B cell (primary cell): Measurements from ENCODE around the gene TACC3. TPM values are rescaled to one million over a fixed set of nuclear protein-coding genes. Genes with fewer than 3 reads are reported as not detected.

Source experiments
- ATAC-seq: fragments of 200-7000 bp; cut with Tn5 transposase; one replicate; pipeline ENCODE4 v1.10.0; 2021; ENCODE audit warnings: low read depth, mild to moderate bottlenecking, moderate number of reproducible peaks, moderate library complexity
- CTCF ChIA-PET: fragments of 350-600 bp; sonication (Branson Sonifier 250); formaldehyde crosslinking; loops from one replicate; lab custom pipeline; 2021; ENCODE audit warnings: antibody characterized with exemption, inconsistent platforms; lab: Charles Lee
- POLR2A ChIA-PET: fragments of 350-600 bp; sonication (Branson Sonifier 250); formaldehyde crosslinking; loops from one replicate; lab custom pipeline; 2021; ENCODE audit warnings: antibody characterized with exemption; lab: Charles Lee
- DNase-seq: peaks from one replicate; pipeline ENCODE4 v3.0.0; 2013
- H2AFZ ChIP-seq: 2 replicates; pipeline ENCODE4 v1.6.1; 2012; ENCODE audit warnings: mild to moderate bottlenecking, low read depth, low read length; ENCODE audit not compliant: insufficient read depth, poor library complexity, severe bottlenecking
- H3K27ac ChIP-seq, 2 donors: 1 replicate in 1 of 2; 2 replicates in 1 of 2; pipeline ENCODE4 v1.5.1; 2012 to 2013; ENCODE audit warnings: low read length in 2 of 2, mild to moderate bottlenecking in 2 of 2, moderate library complexity in 1 of 2
- H3K27me3 ChIP-seq, 4 experiments: fragments of 200-600 bp in 1 of 4; sonication (generic) in 1 of 4; replicated peaks in 1 of 4; 1 replicate in 2 of 4; 2 replicates in 2 of 4; pipeline versions ENCODE4 v1.6.1 to v1.7.0; 2013 to 2016; ENCODE audit warnings: low read length in 3 of 4, mild to moderate bottlenecking in 2 of 4, mixed read lengths in 1 of 4, moderate library complexity in 1 of 4; ENCODE audit not compliant: insufficient read depth in 4 of 4, control insufficient read depth in 3 of 4; ENCODE audit errors: control extremely low read depth in 1 of 4
- H3K36me3 ChIP-seq, 2 experiments: replicated peaks in 1 of 2; 1 replicate in 1 of 2; 2 replicates in 1 of 2; pipeline versions ENCODE4 v1.6.1 to v1.7.1; 2013; ENCODE audit warnings: low read length in 1 of 2; ENCODE audit not compliant: insufficient read depth in 2 of 2, control insufficient read depth in 1 of 2; ENCODE audit errors: control extremely low read depth in 1 of 2, extremely low read depth in 1 of 2
- H3K4me1 ChIP-seq, 2 donors: fragments of 200-600 bp in 1 of 2; sonication (generic) in 1 of 2; 1 replicate in 1 of 2; 2 replicates in 1 of 2; pipeline versions ENCODE4 v1.5.1 to v1.6.1; 2013 to 2017; ENCODE audit warnings: low read length in 2 of 2; ENCODE audit not compliant: control insufficient read depth in 2 of 2, insufficient read depth in 2 of 2
- H3K4me2 ChIP-seq: replicated peaks from 2 replicates; pipeline ENCODE3; 2012; ENCODE audit warnings: mild to moderate bottlenecking, low read depth, low read length; ENCODE audit not compliant: poor library complexity, severe bottlenecking
- H3K4me3 ChIP-seq, 5 experiments: fragments of 200-600 bp in 1 of 5; sonication (generic) in 1 of 5; 1 replicate in 3 of 5; 2 replicates in 2 of 5; pipeline versions ENCODE4 v1.5.1 to v1.7.0; 2011 to 2016; ENCODE audit warnings: low read length in 4 of 5, mild to moderate bottlenecking in 4 of 5, low read depth in 2 of 5, control low read depth in 1 of 5, moderate library complexity in 1 of 5; ENCODE audit not compliant: insufficient read depth in 1 of 5; ENCODE audit errors: control extremely low read depth in 1 of 5, extremely low read depth in 1 of 5
- H3K79me2 ChIP-seq: fragments of 200-600 bp; sonication (generic); one replicate; pipeline ENCODE4 v1.6.0; 2016; ENCODE audit warnings: low read length; ENCODE audit not compliant: control insufficient read depth, insufficient read depth
- H3K9ac ChIP-seq: fragments of 200-600 bp; sonication (generic); 2 replicates; pipeline ENCODE4 v1.6.1; 2017; ENCODE audit warnings: mild to moderate bottlenecking, low read length, moderate library complexity
- H3K9me3 ChIP-seq, 3 donors: one replicate each; pipeline versions ENCODE4 v1.6.1 to v1.7.1; 2013; ENCODE audit warnings: low read length in 2 of 3; ENCODE audit not compliant: control insufficient read depth in 2 of 3, insufficient read depth in 1 of 3; ENCODE audit errors: control extremely low read depth in 1 of 3
- H4K20me1 ChIP-seq: 2 replicates; pipeline ENCODE4 v1.6.0; 2012; ENCODE audit warnings: mild to moderate bottlenecking, low read length; ENCODE audit not compliant: insufficient read depth, control insufficient read depth, poor library complexity, severe bottlenecking
- H3K27ac Mint-ChIP-seq: one replicate; pipeline ENCODE4 v1.8.0; 2021; ENCODE audit warnings: mixed read lengths
- H3K27me3 Mint-ChIP-seq: one replicate; pipeline ENCODE4 v1.8.0; 2021; ENCODE audit warnings: mixed read lengths
- H3K4me1 Mint-ChIP-seq: one replicate; pipeline ENCODE4 v1.8.0; 2021; ENCODE audit warnings: mixed read lengths
- H3K4me3 Mint-ChIP-seq: one replicate; pipeline ENCODE4 v1.8.0; 2021; ENCODE audit warnings: mixed read lengths
- H3K9me3 Mint-ChIP-seq: one replicate; pipeline ENCODE4 v1.8.0; 2022; ENCODE audit warnings: mixed read lengths; ENCODE audit not compliant: insufficient read depth
- EZH2 ChIP-seq: IDR thresholded peaks from 2 replicates; pipeline ENCODE4 v1.6.1; 2012; ENCODE audit warnings: borderline replicate concordance, low read depth, mild to moderate bottlenecking, moderate library complexity, low read length; ENCODE audit not compliant: insufficient read depth, poor library complexity, severe bottlenecking
- WGBS: methylation state at CpG from one replicate; pipeline ENCODE4 v1.1.5; 2013; ENCODE audit warnings: missing lambda C conversion rate; ENCODE audit not compliant: insufficient coverage; 5-methylcytosine and 5-hydroxymethylcytosine counted together
- intact Hi-C: fragments of 100-400 bp; cut with micrococcal nuclease; formaldehyde crosslinking; loops from one replicate; pipeline ENCODE4 v1.10.0; 2022
- polyA plus RNA-seq: library from polyadenylated mRNA; depleted of rRNA; stranded (reverse); fragments of >200 nt; gene quantifications from 2 replicates; pipeline ENCODE4 v1.2.3, GENCODE V29; 2012
- total RNA-seq, 2 donors: library from RNA; stranded (reverse); fragments of 120-200 nt in 1 of 2; gene quantifications; 1 replicate in 1 of 2; 2 replicates in 1 of 2; pipeline versions ENCODE4 v1.2.3 to v1.2.4, GENCODE V29; 2013 to 2022
- TF ChIP-seq, protein P1 (sequence below): fragments of 200-600 bp; IDR thresholded peaks from one replicate; pipeline ENCODE4 v1.8.0; 2022; ENCODE audit warnings: antibody characterized with exemption, mild to moderate bottlenecking

Gene TACC3
- total and polyA plus RNA-seq, 2 donors (not counting 1 experiment from before 2014, with no cell fraction given): 29.5 to 47.9 TPM

DNA sequence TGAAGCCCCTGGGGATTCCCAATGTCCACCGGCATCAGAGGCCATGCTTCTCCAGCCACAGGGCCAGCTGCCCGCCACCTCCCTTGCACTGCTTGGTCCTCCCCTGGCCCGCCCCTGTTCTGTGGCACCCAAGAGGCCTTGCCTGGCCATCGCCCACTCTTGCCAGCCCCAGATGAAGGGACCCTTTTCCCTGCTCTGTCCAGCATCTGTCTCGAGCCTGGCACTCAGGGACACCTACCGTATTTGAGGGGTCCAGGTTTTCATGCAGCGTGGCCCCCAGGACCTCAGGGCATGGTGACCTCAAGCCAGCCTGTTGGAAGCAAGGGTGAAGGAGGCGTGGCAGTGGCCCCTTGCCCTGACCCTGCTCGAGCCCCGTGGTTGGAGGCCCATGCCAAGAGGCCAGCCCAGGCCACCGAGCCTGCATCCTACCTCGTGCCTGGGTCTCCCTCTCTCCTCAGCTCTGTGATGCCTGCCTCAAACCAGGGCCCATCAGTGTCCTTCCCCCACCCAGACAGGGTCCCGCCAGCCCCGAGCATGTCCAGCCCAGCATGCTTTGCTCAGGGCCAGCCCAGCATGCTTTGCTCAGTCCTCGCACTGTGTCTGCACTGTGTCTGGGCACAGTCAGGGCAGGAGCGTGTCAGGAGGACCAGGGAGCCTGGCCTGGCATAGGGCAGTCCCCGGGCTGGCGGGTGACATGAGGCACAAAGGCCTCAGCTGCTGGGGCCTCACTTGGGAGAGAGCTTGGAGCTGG is 57.5 kb downstream of the TACC3 start:
- peaks cover 0 to 11% of the 10 kb centered on the region in 2 donors for H3K4me1 ChIP-seq
- Mint-ChIP-seq H3K4me1 (peaks cover 2% of the 10 kb centered on the region), H3K27me3 (peaks cover 5% of the 10 kb centered on the region), H3K27ac (no peak overlapping the region), H3K4me3 (no peak overlapping the region), H3K9me3 (no peaks in the 10 kb centered on the region)
- H3K79me2 ChIP-seq: no peaks in the 10 kb centered on the region
- intact Hi-C loops: no loop called here
- no peaks in the 10 kb centered on the region for H4K20me1 ChIP-seq
- TF ChIP-seq, protein P1, sequence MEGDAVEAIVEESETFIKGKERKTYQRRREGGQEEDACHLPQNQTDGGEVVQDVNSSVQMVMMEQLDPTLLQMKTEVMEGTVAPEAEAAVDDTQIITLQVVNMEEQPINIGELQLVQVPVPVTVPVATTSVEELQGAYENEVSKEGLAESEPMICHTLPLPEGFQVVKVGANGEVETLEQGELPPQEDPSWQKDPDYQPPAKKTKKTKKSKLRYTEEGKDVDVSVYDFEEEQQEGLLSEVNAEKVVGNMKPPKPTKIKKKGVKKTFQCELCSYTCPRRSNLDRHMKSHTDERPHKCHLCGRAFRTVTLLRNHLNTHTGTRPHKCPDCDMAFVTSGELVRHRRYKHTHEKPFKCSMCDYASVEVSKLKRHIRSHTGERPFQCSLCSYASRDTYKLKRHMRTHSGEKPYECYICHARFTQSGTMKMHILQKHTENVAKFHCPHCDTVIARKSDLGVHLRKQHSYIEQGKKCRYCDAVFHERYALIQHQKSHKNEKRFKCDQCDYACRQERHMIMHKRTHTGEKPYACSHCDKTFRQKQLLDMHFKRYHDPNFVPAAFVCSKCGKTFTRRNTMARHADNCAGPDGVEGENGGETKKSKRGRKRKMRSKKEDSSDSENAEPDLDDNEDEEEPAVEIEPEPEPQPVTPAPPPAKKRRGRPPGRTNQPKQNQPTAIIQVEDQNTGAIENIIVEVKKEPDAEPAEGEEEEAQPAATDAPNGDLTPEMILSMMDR: no peak
- no peak for TF ChIP-seq EZH2
- no peak overlapping the region for H2AFZ ChIP-seq
- H3K36me3 ChIP-seq: no peaks in the 10 kb centered on the region
- WGBS: 91% methylated on average over 18 of the region's 18 CpGs
- no peak overlapping the region for H3K27ac ChIP-seq
- CTCF ChIA-PET: no interaction called here
- H3K9ac ChIP-seq: no peak overlapping the region
- H3K4me3 ChIP-seq: no peak overlapping the region
- DNase-seq (no peak), ATAC-seq (no peak)
- POLR2A ChIA-PET: no interaction called here
- no peak overlapping the region for H3K4me2 ChIP-seq
- H3K27me3 ChIP-seq: peaks cover 0 to 6% (median 0%) of the 10 kb centered on the region in 4 experiments
- peaks cover 0 to 3% (median 0%) of the 10 kb centered on the region in 3 donors for H3K9me3 ChIP-seq

DNA sequence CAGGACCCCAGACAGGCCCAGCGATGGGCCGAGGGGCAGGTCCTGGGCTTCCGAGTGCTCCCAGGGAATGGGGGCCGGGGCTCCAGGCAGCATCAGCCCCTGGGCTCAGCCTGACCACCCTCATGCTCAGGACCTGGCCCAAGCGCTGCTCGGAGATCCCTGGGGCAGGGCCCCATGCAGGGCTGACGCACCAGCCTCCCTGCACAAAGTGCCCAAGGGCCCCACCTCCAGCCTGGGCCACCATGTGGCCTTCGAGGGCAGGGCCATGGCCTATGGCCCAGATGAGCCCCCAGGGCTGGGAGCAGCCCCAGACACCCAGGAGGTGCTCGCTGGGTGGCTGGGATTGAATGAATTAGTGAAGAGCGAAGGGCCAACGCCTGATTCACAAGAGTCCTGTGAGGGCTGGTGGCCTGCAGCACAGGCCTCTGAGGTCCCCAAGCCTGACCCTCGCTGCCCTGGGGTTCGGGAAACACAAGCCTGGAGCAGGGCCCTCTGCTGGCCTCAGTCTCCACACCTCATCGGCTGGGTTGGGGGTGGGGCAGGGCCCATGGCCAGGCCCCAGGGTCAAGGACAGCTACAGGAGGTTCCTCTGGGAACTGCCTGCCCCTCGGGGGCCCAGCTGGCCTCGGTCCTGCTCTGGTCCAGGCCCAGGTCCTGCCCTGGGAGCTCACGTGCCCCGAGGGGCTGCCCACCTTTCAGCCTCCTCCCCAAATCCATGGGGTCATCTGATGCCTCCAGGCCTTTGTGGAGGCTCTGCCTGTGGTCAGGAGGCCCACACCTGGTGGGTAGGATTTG is 58.5 kb downstream of the TACC3 start:
- ChIA-PET POLR2A (no interaction called here), CTCF (no interaction called here)

More for the DNA sequence above, 58.5 kb downstream of the TACC3 start:
- Mint-ChIP-seq H3K4me3 (no peak overlapping the region), H3K9me3 (no peaks in the 10 kb centered on the region), H3K27ac (no peak overlapping the region), H3K4me1 (peaks cover 2% of the 10 kb centered on the region), H3K27me3 (no peaks in the 10 kb centered on the region)
- Histone ChIP-seq H4K20me1 (no peaks in the 10 kb centered on the region), H3K27ac (no peak overlapping the region), H3K4me2 (no peak overlapping the region), H3K4me3 (no peak overlapping the region), H3K9ac (no peak overlapping the region), H3K36me3 (no peaks in the 10 kb centered on the region), H2AFZ (no peak overlapping the region), H3K9me3 (peaks cover 0 to 4% (median 0%) of the 10 kb centered on the region in 3 donors), H3K27me3 (no peaks in the 10 kb centered on the region), H3K4me1 (peaks cover 0 to 11% of the 10 kb centered on the region in 2 donors), H3K79me2 (no peaks in the 10 kb centered on the region)
- 91% methylated on average over 16 of the region's 18 CpGs for WGBS
- no peak for TF ChIP-seq EZH2
- TF ChIP-seq, protein P1: no peak
- no peak for ATAC-seq
- intact Hi-C loops: no loop called here
- no peak for DNase-seq
